ENCODE results near the gene PMS1.

Gene PMS1

GRCh38 chr2:189837326-189837725 lies 53.1 kb downstream of the PMS1 start:
- Histone ChIP-seq H3K4me3 (ENCODE audit: low read depth, low read length, poor library complexity, severe bottlenecking) (no peak overlapping the region), H4K20me1 (ENCODE audit: insufficient read depth, low read length) (no peaks in the 10 kb centered on the region), H3K79me2 (ENCODE audit: insufficient read depth, low read length) (no peaks in the 10 kb centered on the region), H2AFZ (ENCODE audit: low read length) (no peak overlapping the region), H3K4me2 (ENCODE audit: low read length) (no peak overlapping the region), H3K36me3 (ENCODE audit: insufficient read depth, low read length) (peaks cover 24% of the 10 kb centered on the region; the same call in 1 of the 2 replicates), H3K9me3 (ENCODE audit: low read length) (no peaks in the 10 kb centered on the region), H3K27ac (ENCODE audit: low read depth, low read length, poor library complexity, severe bottlenecking) (no peak overlapping the region), H3K9me2 (ENCODE audit: low read depth, low read length) (no peaks in the 10 kb centered on the region), H3K9ac (ENCODE audit: low read length) (no peak overlapping the region), H3F3A (ENCODE audit: insufficient read depth, low read length) (no peaks in the 10 kb centered on the region), H3K4me1 (ENCODE audit: insufficient read depth, low read length, severe bottlenecking) (no peaks in the 10 kb centered on the region), H3K27me3 (ENCODE audit: insufficient read depth, low read length) (no peaks in the 10 kb centered on the region)
- TF ChIP-seq EZH2 (IDR thresholded peaks at IDR 0.05; ENCODE audit: borderline replicate concordance, low read length) (no peak), CTCF (IDR thresholded peaks at IDR 0.05; ENCODE audit: low read length) (no peak)

GRCh38 chr2:189841019-189841418 lies 56.8 kb downstream of the PMS1 start:
- Histone ChIP-seq H2AFZ (ENCODE audit: low read length) (no peak overlapping the region), H3K27ac (ENCODE audit: low read depth, low read length, poor library complexity, severe bottlenecking) (no peak overlapping the region), H3K4me1 (ENCODE audit: insufficient read depth, low read length, severe bottlenecking) (no peaks in the 10 kb centered on the region), H3K36me3 (ENCODE audit: insufficient read depth, low read length) (peaks cover 42% of the 10 kb centered on the region), H3F3A (ENCODE audit: insufficient read depth, low read length) (no peaks in the 10 kb centered on the region), H3K4me3 (ENCODE audit: low read depth, low read length, poor library complexity, severe bottlenecking) (no peak overlapping the region), H3K9ac (ENCODE audit: low read length) (no peak overlapping the region), H3K79me2 (ENCODE audit: insufficient read depth, low read length) (no peaks in the 10 kb centered on the region; the same call in 1 of the 2 replicates), H4K20me1 (ENCODE audit: insufficient read depth, low read length) (no peaks in the 10 kb centered on the region), H3K27me3 (ENCODE audit: insufficient read depth, low read length) (no peaks in the 10 kb centered on the region), H3K9me3 (ENCODE audit: low read length) (no peaks in the 10 kb centered on the region), H3K9me2 (ENCODE audit: low read depth, low read length) (no peaks in the 10 kb centered on the region), H3K4me2 (ENCODE audit: low read length) (no peak overlapping the region)
- TF ChIP-seq EZH2 (IDR thresholded peaks at IDR 0.05; ENCODE audit: borderline replicate concordance, low read length) (no peak), CTCF (IDR thresholded peaks at IDR 0.05; ENCODE audit: low read length) (no peak)

GRCh38 chr2:189848276-189848675 lies 64.0 kb downstream of the PMS1 start:
- no peaks in the 10 kb centered on the region for H3F3A ChIP-seq (ENCODE audit: insufficient read depth, low read length)
- no peaks in the 10 kb centered on the region for H4K20me1 ChIP-seq (ENCODE audit: insufficient read depth, low read length)
- H3K9me2 ChIP-seq (ENCODE audit: low read depth, low read length) = no peaks in the 10 kb centered on the region
- no peaks in the 10 kb centered on the region for H3K27me3 ChIP-seq (ENCODE audit: insufficient read depth, low read length)
- no peak overlapping the region for H3K9ac ChIP-seq (ENCODE audit: low read length)
- H3K79me2 ChIP-seq (ENCODE audit: insufficient read depth, low read length) = no peaks in the 10 kb centered on the region; the same call in 1 of the 2 replicates
- H3K9me3 ChIP-seq (ENCODE audit: low read length) = no peaks in the 10 kb centered on the region
- H2AFZ ChIP-seq (ENCODE audit: low read length) = no peak overlapping the region
- TF ChIP-seq EZH2 (IDR thresholded peaks at IDR 0.05; ENCODE audit: borderline replicate concordance, low read length) = no peak
- TF ChIP-seq CTCF (IDR thresholded peaks at IDR 0.05; ENCODE audit: low read length) = no peak
- no peaks in the 10 kb centered on the region for H3K4me1 ChIP-seq (ENCODE audit: insufficient read depth, low read length, severe bottlenecking)
- H3K4me2 ChIP-seq (ENCODE audit: low read length) = no peak overlapping the region
- no peak overlapping the region for H3K27ac ChIP-seq (ENCODE audit: low read depth, low read length, poor library complexity, severe bottlenecking)
- H3K4me3 ChIP-seq (ENCODE audit: low read depth, low read length, poor library complexity, severe bottlenecking) = no peak overlapping the region
- peaks cover 54% of the 10 kb centered on the region for H3K36me3 ChIP-seq (ENCODE audit: insufficient read depth, low read length)

Measured in OCI-LY1 (cell line).